Hypothalamus (tissue), 51 donors: Measurements from ENCODE around the gene DHCR24.

Source experiments
- DNase-seq, 51 donors: peaks; one replicate each; lab custom pipeline; 2025; lab: John Stamatoyannopoulos, UW

Gene DHCR24

DNA sequence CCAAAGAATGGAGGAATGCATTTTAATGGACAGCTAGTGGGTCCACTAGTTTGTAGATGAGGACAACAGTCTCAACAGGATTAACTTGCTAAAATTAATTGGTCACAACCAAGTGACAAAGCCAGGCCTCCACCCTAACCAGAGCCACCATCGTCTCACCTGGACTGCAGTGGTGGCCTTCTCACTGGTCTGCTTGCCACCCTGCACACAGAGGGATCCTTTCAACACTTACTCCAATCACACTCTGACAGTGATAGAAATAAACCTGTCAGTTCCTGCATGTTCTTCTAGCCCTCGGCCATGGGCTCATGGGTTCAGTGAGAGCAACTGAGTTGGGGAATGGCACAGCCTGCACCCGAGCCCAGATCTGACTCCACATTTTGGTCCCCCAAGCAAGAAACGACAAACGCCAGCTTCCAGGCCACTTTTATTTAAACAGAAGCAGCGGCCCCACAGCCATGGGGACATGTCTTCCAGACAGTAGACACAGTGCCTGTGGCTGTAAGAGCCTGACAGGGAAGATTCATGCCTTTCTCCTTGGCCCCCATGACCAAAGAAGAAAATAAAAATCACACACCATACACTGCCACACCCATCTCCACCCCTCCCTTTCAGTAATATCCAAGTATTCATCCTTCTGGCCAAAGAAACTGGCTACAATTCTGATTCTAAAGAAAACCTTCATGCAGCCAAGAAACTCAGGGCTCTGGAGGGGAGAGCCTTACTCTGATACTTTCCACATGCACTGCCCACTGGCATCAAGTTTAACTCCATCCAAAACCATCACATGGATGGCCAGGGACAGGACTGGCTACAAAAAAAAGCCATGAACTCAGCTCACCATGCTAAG, 37.6 kb downstream of the DHCR24 start:
- DNase-seq, result no peak

DNA sequence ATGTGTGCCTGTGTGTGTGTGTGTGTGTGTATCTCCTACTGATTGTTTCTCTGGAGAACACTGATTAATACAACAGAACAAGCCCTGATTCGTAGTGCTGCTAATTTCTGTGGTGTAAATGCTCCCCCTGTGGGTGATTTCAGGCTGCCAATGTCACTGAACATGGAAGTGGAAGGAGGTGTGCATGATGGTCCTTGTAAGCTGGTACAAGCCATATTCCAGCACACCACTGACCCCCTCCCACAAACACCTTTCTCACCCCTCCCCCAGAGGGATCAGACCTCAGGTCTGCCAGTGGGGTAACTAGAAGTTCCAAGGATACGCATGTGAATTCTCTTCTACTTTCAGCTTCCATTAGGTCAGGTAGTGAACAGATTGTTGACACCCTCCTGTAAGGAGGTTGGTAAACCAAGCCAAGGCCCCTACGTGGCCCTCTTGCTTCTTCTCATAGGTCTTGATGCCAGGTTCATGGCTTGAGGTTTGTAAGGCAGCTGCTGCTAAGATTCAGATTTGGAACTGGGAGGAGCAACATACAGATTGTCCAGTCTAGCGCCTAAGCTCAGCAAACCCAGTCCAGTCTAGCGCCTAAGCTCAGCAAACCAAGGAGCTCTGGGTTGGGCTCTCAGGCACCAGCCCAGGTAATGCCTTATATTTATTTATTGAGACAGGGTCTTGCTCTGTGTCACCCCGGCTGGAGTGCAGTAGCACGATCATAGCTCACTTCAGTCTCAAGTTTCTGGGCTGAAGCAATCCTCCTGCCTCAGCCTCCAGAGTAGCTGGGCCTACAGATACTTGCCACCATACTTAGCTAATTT, 38.7 kb downstream of the DHCR24 start:
- DNase-seq, result no peak

DNA sequence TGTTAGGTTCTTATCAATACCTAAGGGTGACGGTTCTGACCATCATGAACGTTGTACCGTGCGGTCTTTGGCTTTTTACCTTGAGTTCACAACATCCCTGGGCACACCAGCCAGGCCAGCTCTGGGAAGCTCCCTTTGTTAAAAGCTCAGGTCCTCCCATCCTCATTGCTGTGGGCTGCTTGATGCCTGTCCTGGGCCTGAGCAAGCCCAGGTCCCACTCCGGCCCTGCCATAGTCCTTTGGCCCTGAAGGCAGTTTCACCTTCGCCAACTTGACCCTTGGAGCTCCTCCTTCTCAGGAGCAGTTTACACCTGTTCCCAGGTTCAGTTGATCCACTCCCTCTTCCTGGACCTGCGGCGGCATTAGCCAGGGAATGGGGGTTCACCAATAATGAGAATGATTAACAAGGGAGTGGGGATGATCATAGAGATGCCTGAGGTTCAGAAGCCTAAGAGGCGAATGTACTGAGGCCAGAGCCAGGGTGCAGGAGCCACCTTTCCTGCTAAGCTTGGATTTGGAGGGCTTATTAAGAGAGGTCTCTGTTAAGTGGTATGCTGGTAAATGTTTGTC, 40.2 kb downstream of the DHCR24 start:
- no peak for DNase-seq

DNA sequence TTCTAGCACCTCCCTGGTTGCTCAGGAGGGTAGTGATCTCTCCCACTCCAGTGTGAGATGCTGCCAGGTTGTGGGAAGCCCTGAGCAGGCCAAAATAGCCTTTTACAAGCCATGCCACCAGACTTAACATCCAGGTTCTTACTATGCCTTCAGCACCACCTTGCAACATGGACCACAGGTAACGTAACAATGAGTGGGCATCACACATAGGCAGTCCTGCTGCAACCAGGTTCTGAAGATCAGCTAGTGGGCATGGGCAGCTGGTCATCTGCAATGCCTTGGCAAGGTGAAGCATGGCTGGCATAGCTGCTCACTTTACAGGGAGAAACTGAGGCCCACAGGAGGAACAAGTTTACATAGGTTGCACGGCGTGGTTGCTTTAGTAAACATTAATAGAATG, 40.7 kb downstream of the DHCR24 start:
- DNase-seq, result no peak

DNA sequence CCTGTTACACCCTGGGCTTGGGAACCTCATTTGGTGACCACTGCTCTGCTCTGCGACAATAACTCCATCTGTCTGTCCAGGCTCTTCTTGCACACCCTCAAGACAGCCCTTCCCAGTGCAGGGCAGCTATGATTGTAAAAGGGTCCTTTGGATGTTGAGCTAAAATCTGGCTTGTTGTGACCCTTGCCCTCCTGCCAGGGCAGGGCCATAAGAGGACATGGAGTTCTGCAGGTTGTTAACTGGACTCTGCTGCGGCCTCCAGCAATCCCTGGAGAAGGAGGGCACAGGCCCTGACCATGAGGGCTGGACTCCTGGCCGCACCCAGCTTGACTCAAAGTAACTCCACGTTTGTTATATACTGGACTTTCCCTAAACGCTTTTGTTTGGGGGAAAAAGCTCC, 41.2 kb downstream of the DHCR24 start:
- DNase-seq, result no peak

DNA sequence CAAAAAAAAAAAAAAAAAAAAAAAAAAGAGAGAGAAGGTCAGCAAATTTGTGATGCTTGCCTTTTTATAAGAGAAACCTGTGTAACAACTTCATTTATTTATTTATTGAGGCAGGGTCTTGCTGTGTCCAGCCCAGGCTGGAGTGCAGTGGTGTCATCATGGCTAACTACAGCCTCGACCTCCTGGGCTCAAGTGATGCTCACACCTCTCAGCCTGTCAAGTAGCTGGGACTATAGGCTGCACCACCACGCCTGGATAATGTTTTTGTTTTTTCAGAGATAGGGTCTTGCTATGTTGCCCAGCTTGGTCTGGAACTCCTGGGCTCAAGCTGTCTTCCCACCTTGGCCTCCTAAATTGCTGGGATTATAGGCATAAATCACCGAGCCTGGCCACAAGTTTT, 42.4 kb downstream of the DHCR24 start:
- DNase-seq, result no peak

GRCh38 chr1:54843449-54843848, 43.5 kb downstream of the DHCR24 start:
- no peak for DNase-seq

GRCh38 chr1:54842963-54843362, 44.0 kb downstream of the DHCR24 start:
- DNase-seq, result no peak

DNA sequence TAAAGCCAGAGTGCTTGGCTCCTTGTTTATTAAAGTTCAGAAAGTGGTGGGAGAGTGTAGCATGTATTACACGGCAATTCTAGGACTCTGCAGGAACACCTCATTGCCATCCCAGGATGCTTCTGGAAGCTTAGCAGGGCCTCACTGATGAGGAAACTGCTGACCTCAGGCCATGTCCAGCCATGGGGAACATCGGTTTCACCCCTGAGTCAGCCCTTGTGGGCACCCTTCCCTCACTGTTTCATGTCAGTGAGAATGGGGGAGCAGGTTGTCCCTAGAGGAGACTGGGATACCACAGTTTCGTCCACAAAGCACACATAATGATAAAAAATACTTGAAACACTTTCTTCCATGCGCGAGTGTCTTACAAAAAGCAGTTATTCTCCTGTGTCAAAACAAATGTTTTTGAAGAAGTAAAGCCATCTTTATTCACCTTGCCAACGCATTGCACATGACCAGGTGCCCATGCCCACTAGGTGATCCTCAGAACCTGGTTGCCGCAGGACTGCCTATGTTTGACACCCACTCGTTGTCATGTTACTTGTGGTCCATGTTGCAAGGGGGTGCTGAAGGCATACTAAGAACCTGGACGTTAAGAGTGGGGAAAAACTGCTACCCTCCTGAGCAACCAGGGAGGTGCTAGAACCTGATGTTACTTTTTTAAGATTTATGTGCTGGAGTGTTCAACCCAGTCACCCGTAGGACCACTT, 44.6 kb downstream of the DHCR24 start:
- DNase-seq, result no peak

- DNase-seq, result no peak
These were observed 47.2 kb downstream of the DHCR24 start for GRCh38 chr1:54839824-54840223.

DNA sequence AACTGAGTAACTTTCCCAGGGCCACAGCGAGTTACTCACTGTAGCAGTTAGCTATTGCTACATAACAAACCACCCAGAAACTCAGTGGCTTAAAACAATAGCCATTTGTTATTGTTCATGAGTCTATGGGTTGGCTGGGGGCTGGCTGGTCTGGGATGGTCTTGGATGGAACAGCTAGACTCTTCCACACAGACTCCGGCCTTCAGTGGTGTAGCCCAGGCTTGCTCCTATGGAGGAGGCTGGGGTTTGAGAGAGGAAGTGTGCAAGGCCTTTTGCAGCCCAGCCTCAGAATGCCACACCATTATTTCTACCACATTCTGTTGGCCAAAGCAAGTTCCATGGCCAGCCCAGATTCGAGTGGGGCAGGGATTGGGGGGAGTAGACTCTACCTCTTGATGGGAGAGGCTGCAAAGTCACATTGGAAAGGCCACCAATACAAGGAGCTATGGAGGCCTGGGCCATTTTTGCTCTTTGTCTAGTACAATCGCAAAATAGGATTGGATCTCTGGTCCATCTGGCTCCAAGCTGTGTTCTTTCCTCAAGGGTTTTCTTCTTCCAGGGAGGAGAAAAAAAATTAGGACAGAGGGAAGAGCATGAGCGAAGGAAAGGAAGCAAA, 48.3 kb downstream of the DHCR24 start:
- DNase-seq, result no peak

GRCh38 chr1:54837002-54837853, 49.8 kb downstream of the DHCR24 start:
- DNase-seq, result no peak

DNA sequence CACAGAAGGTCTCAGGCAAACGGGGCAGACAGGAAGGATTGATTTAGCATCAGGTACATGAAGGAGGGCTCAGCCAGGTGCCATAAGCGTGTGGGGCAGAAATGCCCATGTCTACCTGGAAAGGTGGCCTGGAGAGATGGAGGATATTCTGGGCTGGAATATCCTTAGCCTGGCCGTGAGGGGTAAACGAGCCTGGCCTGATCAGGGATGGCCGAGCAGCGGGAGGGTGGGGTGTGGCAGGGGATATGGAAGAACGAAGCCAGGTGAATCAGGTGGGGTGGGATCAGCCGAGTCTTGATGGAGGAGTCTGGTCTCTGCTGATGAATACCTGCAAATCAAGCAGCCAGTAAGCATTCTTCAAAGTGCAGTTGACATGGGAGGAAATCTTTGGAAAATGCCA, 50.4 kb downstream of the DHCR24 start:
- no peak for DNase-seq

DNA sequence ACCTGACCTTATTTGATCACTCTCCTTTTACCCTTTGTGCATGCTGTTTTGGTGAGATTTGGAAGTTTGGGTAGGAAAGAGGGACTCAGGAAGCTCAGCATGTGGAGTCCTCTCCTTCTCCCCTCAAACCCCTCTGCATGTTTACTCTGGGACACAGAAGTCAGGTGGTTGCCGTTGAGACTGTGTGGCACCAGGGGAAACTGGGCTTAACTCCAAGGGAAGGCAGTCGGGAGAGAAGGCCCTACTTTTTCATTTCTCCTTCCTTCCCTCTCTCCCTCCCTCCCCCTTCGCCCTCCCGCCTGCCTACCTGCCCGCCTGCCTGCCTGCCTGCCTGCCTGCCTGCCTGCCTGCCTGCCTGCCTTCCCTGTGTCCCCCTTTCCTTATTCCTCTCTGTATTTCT, 51.0 kb downstream of the DHCR24 start:
- DNase-seq, result no peak

DNA sequence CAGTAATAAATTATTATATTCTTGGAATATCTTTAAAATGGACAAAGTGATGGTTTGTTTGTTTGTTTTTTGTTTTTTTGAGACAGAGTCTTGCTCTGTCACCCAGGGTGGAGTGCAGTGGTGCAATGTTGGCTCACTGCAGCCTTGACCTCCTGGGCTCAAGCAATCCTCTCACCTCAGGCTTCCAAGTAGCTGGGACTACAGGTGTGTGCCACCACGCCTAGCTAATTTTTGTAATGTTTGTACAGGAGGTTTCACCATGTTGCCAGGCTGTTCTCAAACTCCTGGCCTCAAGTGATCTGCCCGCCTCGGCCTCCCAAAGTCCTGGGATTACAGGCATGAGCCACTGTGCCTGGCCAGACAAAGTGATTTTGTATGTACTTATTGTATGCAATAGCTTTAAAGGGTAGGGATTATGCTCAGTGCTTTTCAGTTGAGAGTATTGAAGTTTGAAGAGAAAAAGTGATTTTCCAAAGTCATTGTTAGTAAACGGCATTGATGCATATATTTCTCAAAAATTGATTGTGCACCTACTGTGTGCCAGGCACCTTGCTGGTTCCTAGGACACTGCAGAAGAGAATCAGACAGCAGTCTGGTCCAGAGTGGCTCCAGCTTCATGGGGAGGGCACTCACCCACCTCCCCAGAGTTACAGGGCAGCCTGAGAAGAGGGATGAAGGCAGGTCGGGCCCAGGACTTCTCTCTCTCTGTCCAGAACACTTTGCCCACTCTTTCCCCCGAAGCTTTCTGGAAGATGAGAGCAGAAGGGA, 51.7 kb downstream of the DHCR24 start:
- no peak for DNase-seq

DNA sequence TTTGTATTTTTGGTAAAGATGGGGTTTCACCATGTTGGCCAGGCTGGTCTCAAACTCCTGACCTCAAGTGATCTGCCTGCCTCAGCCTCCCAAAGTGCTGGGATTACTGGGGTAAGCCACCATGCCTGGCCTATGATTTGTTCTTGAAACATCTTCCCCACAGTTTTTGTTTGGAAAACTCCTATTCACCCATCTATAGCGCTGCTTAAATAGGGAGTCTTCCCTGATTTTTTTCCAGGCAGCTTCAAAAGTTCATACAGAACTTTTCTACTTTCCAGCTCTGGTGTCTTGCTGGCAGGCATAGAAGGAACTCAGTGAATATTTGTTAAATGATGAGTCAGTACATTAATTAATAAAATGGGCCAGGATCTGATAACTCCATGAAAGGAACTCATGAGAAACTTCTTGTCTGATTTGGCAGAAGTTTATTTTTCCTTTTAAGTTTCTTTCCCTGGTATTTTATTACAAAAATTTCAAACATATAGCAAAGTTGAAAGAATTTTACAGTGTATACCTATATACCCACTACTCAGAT, 52.9 kb downstream of the DHCR24 start:
- DNase-seq, result no peak

GRCh38 chr1:54833121-54833520, 53.9 kb downstream of the DHCR24 start:
- DNase-seq, result no peak

DNA sequence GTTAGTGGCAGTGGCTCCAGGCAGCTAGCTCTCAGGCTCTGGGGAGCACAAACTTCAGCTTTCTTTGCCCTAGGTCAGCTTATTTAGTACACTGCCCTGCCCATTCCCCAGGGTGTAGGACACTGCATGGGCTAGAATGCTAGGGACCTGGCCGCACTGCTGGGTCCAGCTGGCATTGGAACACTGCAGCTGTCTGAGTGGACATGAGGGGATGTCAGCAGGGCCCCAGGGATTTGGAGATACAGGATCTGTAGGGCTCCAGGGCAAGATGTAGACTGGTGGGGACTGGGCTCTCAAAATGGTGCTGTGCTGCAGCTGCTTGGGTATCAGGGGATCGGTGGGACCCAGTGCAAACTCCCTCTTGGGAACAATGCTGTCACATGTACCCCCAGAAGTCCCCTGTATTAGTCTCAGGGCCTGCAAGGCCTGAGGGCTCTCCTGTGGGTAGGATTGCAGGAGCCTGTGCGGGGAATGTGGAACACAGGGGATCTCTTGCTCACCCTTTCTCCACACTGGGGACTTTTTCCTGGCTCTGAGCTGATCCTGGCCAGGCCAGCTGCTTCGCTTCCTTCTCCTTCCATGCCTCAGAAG, 60.7 kb downstream of the DHCR24 start:
- DNase-seq, result no peak
